DND-41 (cell line): Measurements from ENCODE around the gene ITPR1.

Source experiments
- EZH2 ChIP-seq: IDR thresholded peaks from 3 replicates; pipeline ENCODE4 v1.6.1; 2012; ENCODE audit warnings: borderline replicate concordance, low read depth, mild to moderate bottlenecking, moderate library complexity, low read length, inconsistent platforms; ENCODE audit not compliant: severe bottlenecking
- TF ChIP-seq, protein P1 (sequence below): IDR thresholded peaks from 2 replicates; pipeline ENCODE4 v1.5.1; 2012; ENCODE audit warnings: borderline replicate concordance, low read length, moderate library complexity, mild to moderate bottlenecking; ENCODE audit not compliant: poor library complexity, severe bottlenecking; ENCODE audit errors: extremely low read depth

GRCh38 chr3:4471907-4472306, 21.2 kb upstream of the ITPR1 start:
- TF ChIP-seq, protein P1, sequence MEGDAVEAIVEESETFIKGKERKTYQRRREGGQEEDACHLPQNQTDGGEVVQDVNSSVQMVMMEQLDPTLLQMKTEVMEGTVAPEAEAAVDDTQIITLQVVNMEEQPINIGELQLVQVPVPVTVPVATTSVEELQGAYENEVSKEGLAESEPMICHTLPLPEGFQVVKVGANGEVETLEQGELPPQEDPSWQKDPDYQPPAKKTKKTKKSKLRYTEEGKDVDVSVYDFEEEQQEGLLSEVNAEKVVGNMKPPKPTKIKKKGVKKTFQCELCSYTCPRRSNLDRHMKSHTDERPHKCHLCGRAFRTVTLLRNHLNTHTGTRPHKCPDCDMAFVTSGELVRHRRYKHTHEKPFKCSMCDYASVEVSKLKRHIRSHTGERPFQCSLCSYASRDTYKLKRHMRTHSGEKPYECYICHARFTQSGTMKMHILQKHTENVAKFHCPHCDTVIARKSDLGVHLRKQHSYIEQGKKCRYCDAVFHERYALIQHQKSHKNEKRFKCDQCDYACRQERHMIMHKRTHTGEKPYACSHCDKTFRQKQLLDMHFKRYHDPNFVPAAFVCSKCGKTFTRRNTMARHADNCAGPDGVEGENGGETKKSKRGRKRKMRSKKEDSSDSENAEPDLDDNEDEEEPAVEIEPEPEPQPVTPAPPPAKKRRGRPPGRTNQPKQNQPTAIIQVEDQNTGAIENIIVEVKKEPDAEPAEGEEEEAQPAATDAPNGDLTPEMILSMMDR: no peak
- no peak for TF ChIP-seq EZH2
